Measurements from ENCODE around the gene AMACR. TPM values are rescaled to one million over a fixed set of nuclear protein-coding genes. Genes with fewer than 3 reads are reported as not detected.

Gene AMACR
- total and polyA plus RNA-seq, 7 donors = 1.5 to 14.4 (median 5.6) TPM

DNA sequence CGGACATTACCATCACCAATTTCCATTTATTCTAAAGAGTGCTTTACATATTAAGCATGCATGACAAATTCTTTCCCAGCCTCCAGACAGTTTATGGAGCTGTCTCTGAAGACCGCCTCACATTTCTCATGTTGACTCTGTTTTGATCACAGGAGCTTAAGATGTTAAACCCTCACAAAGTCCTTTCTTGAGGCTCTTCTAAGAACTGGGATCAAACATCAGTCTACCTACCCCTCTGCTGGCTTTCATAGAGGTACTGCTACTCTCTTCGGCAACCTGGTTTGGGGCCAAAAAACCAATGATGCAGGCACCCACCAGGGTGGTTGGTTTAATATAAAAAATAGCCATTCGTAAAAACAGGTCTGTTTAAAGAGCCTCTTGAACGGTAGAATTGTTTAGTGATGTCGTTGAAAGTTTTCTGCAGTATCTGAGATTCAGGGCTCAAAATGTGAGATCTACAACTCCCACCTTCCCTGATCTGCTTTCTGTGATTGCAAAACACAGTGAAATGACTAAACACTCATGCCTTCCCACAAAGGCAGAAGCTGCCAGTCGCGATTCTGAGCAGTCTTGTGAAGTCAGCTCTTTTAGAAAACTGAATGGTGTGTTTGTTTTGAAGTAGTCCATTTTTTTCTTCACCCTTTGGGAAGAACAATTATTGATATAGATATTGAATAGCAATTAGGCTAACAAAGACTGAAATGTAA is 68.1 kb downstream of the AMACR start:
- Histone ChIP-seq H3K9me3 (no peaks in the 10 kb centered on the region), H3K36me3 (ENCODE audit: insufficient read depth in 1 of 2, low read depth in 1 of 2) (no peaks in the 10 kb centered on the region), H3K27ac (no peak overlapping the region), H3K27me3 (ENCODE audit: insufficient read depth in 3 of 3, low read length in 2 of 3) (peaks cover 0 to 52% (median 27%) of the 10 kb centered on the region in 3 donors), H3K4me3 (no peak overlapping the region), H3K4me1 (peaks cover 10% of the 10 kb centered on the region)
- intact Hi-C loops (cut with DNase I) = no loop called here
- DNase-seq = no peak
- TF ChIP-seq, protein P1, sequence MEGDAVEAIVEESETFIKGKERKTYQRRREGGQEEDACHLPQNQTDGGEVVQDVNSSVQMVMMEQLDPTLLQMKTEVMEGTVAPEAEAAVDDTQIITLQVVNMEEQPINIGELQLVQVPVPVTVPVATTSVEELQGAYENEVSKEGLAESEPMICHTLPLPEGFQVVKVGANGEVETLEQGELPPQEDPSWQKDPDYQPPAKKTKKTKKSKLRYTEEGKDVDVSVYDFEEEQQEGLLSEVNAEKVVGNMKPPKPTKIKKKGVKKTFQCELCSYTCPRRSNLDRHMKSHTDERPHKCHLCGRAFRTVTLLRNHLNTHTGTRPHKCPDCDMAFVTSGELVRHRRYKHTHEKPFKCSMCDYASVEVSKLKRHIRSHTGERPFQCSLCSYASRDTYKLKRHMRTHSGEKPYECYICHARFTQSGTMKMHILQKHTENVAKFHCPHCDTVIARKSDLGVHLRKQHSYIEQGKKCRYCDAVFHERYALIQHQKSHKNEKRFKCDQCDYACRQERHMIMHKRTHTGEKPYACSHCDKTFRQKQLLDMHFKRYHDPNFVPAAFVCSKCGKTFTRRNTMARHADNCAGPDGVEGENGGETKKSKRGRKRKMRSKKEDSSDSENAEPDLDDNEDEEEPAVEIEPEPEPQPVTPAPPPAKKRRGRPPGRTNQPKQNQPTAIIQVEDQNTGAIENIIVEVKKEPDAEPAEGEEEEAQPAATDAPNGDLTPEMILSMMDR (IDR thresholded peaks at IDR 0.05) = no peak
- ATAC-seq = no peak
- WGBS, 3 donors = 73 to 82% (median 81%) methylated on average over 8 of the region's 8 CpGs

GRCh38 chr5:33938881-33939280 is 69.0 kb downstream of the AMACR start:
- DNase-seq (no peak), ATAC-seq (no peak)
- WGBS, 3 donors = 13 to 33% (median 14%) methylated on average over 15 of the region's 15 CpGs
- peaks cover 10% of the 10 kb centered on the region for H3K4me1 ChIP-seq
- H3K27ac ChIP-seq = no peak overlapping the region
- intact Hi-C loops (cut with DNase I) = no loop called here
- H3K27me3 ChIP-seq (ENCODE audit: insufficient read depth in 3 of 3, low read length in 2 of 3) = peaks cover 0 to 59% (median 27%) of the 10 kb centered on the region in 3 donors
- no peaks in the 10 kb centered on the region for H3K36me3 ChIP-seq (ENCODE audit: insufficient read depth in 1 of 2, low read depth in 1 of 2)
- no peaks in the 10 kb centered on the region for H3K9me3 ChIP-seq
- TF ChIP-seq, protein P1 (IDR thresholded peaks at IDR 0.05) = no peak
- H3K4me3 ChIP-seq = no peak overlapping the region

DNA sequence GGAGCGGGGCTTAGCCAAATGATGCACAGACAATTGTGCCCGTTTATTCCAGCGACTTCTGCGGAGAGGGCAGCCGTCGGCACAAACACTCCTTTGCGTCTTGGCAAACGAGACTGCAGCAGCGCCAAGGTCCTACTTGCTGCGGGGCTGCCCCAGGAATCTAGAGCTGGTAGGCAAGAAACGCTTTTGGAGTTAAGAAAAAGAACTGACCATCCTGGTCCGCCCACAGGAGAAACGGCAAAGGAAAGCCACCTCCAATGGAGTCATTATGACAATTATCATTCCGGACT is 69.4 kb downstream of the AMACR start:
- H3K36me3 ChIP-seq (ENCODE audit: insufficient read depth in 1 of 2, low read depth in 1 of 2) = no peaks in the 10 kb centered on the region

DNA sequence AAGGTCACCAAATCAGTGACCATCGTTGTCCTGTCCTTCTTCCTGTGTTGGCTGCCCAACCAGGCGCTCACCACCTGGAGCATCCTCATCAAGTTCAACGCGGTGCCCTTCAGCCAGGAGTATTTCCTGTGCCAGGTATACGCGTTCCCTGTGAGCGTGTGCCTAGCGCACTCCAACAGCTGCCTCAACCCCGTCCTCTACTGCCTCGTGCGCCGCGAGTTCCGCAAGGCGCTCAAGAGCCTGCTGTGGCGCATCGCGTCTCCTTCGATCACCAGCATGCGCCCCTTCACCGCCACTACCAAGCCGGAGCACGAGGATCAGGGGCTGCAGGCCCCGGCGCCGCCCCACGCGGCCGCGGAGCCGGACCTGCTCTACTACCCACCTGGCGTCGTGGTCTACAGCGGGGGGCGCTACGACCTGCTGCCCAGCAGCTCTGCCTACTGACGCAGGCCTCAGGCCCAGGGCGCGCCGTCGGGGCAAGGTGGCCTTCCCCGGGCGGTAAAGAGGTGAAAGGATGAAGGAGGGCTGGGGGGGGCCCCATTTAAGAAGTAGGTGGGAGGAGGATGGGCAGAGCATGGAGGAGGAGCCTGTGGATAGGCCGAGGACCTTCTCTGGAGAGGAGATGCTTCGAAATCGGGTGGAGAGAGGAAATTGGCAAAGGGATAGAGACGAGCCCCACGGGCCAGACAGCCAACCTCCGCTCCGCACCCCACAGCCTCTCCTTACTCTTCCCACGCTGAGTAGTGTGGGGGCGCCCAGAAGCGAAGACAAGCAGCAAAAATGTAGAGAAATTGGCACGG is 69.9 kb downstream of the AMACR start:
- intact Hi-C loops (cut with DNase I) = no loop called here
- DNase-seq (no peak), ATAC-seq (no peak)
- Histone ChIP-seq H3K4me3 (no peak overlapping the region), H3K27me3 (ENCODE audit: insufficient read depth in 3 of 3, low read length in 2 of 3) (peaks cover 0 to 62% (median 27%) of the 10 kb centered on the region in 3 donors), H3K36me3 (ENCODE audit: insufficient read depth in 1 of 2, low read depth in 1 of 2) (no peaks in the 10 kb centered on the region), H3K4me1 (peaks cover 10% of the 10 kb centered on the region), H3K9me3 (no peaks in the 10 kb centered on the region), H3K27ac (no peak overlapping the region)
- WGBS, 3 donors = 18 to 34% (median 19%) methylated on average over 53 to 54 of the region's 54 CpGs
- TF ChIP-seq, protein P1 (IDR thresholded peaks at IDR 0.05) = no peak

More for the DNA sequence above, 69.4 kb downstream of the AMACR start:
- intact Hi-C loops (cut with DNase I) = no loop called here
- TF ChIP-seq, protein P1 (IDR thresholded peaks at IDR 0.05) = no peak
- H3K27ac ChIP-seq = no peak overlapping the region
- ATAC-seq (no peak), DNase-seq (peak in 1 of 2 donors; percentile 36)
- H3K4me3 ChIP-seq = no peak overlapping the region
- peaks cover 10% of the 10 kb centered on the region for H3K4me1 ChIP-seq
- no peaks in the 10 kb centered on the region for H3K9me3 ChIP-seq
- peaks cover 0 to 59% (median 27%) of the 10 kb centered on the region in 3 donors for H3K27me3 ChIP-seq (ENCODE audit: insufficient read depth in 3 of 3, low read length in 2 of 3)
- WGBS, 3 donors = 15 to 36% (median 20%) methylated on average over 14 of the region's 14 CpGs
